ENCODE data around the gene ZNF175. TPM values are rescaled to one million over a fixed set of nuclear protein-coding genes. Genes with fewer than 3 reads are reported as not detected.

The ZNF175 gene
- polyA plus RNA-seq, 1 donor (not counting 4 experiments of a cell fraction or from before 2014, with no cell fraction given) = 3.8 TPM

- Histone ChIP-seq H3K36me3 (ENCODE audit: control insufficient read depth in 2 of 2, extremely low read depth in 1 of 2, insufficient read depth in 2 of 2, low read length in 2 of 2) (peaks cover 2 to 15% of the 10 kb centered on the region in 2 experiments), H3K79me2 (ENCODE audit: control insufficient read depth, insufficient read depth, low read length) (peaks cover 13% of the 10 kb centered on the region), H3K27me3 (ENCODE audit: control insufficient read depth, extremely low read depth, insufficient read depth, low read length) (no peaks in the 10 kb centered on the region), H3K4me2 (ENCODE audit: control insufficient read depth, extremely low read depth, insufficient read depth, low read depth, low read length) (no peak overlapping the region), H3K4me3 (ENCODE audit: control insufficient read depth in 2 of 3, extremely low read depth in 1 of 3, insufficient read depth in 2 of 3, low read depth in 1 of 3, low read length in 3 of 3) (no peak overlapping the region), H3K4me1 (ENCODE audit: control insufficient read depth, extremely low read depth, insufficient read depth, low read length) (peaks cover 6% of the 10 kb centered on the region), H4K20me1 (ENCODE audit: control insufficient read depth, extremely low read depth, insufficient read depth, low read length) (no peaks in the 10 kb centered on the region), H2AFZ (ENCODE audit: control insufficient read depth, low read length) (no peak overlapping the region), H3K9ac (ENCODE audit: control insufficient read depth, extremely low read depth, insufficient read depth, low read length) (no peak overlapping the region), H3K9me1 (ENCODE audit: control insufficient read depth, extremely low read depth, insufficient read depth, low read length) (no peaks in the 10 kb centered on the region), H3K27ac (ENCODE audit: control insufficient read depth, insufficient read depth, low read length) (no peak overlapping the region), H3K9me3 (ENCODE audit: control insufficient read depth, low read depth, low read length) (no peaks in the 10 kb centered on the region)
- TF ChIP-seq EZH2 (IDR thresholded peaks at IDR 0.05; ENCODE audit: low read length) (no peak), CTCF (optimal IDR thresholded peaks at IDR 0.05 in 1 of 3, IDR thresholded peaks at IDR 0.05 in 1 of 3, conservative IDR thresholded peaks at IDR 0.05 in 1 of 3; ENCODE audit: extremely low read depth in 1 of 3, insufficient read depth in 2 of 3, low read length in 3 of 3) (no peak)
- DNase-seq (ENCODE audit: low read depth, low spot score) (no peak), FAIRE-seq (no peak)
- dilution Hi-C loops (cut with MboI; ENCODE audit: extremely low pct_ligation_motif_present, low sequenced_read_pairs) = no loop called here
Observed at GRCh38 chr19:51576850-51577249, 5.8 kb downstream of the ZNF175 start.

- no peaks in the 10 kb centered on the region for H3K4me1 ChIP-seq (ENCODE audit: control insufficient read depth, extremely low read depth, insufficient read depth, low read length)
- peaks cover 3% of the 10 kb centered on the region for H3K9me3 ChIP-seq (ENCODE audit: control insufficient read depth, low read depth, low read length)
- TF ChIP-seq EZH2 (IDR thresholded peaks at IDR 0.05; ENCODE audit: low read length) (no peak), CTCF (optimal IDR thresholded peaks at IDR 0.05 in 1 of 3, IDR thresholded peaks at IDR 0.05 in 1 of 3, conservative IDR thresholded peaks at IDR 0.05 in 1 of 3; ENCODE audit: extremely low read depth in 1 of 3, insufficient read depth in 2 of 3, low read length in 3 of 3) (no peak)
- H3K9me1 ChIP-seq (ENCODE audit: control insufficient read depth, extremely low read depth, insufficient read depth, low read length) = no peaks in the 10 kb centered on the region
- no peak overlapping the region for H3K27ac ChIP-seq (ENCODE audit: control insufficient read depth, insufficient read depth, low read length)
- H3K36me3 ChIP-seq (ENCODE audit: control insufficient read depth in 2 of 2, extremely low read depth in 1 of 2, insufficient read depth in 2 of 2, low read length in 2 of 2) = peaks cover 13 to 14% of the 10 kb centered on the region in 2 experiments
- dilution Hi-C loops (cut with MboI; ENCODE audit: extremely low pct_ligation_motif_present, low sequenced_read_pairs) = no loop called here
- no peaks in the 10 kb centered on the region for H4K20me1 ChIP-seq (ENCODE audit: control insufficient read depth, extremely low read depth, insufficient read depth, low read length)
- H3K27me3 ChIP-seq (ENCODE audit: control insufficient read depth, extremely low read depth, insufficient read depth, low read length) = no peaks in the 10 kb centered on the region
- H3K79me2 ChIP-seq (ENCODE audit: control insufficient read depth, insufficient read depth, low read length) = no peaks in the 10 kb centered on the region
- FAIRE-seq = no peak
- no peak overlapping the region for H3K4me2 ChIP-seq (ENCODE audit: control insufficient read depth, extremely low read depth, insufficient read depth, low read depth, low read length)
- DNase-seq (ENCODE audit: low read depth, low spot score) = no peak
- H3K9ac ChIP-seq (ENCODE audit: control insufficient read depth, extremely low read depth, insufficient read depth, low read length) = no peak overlapping the region
- H2AFZ ChIP-seq (ENCODE audit: control insufficient read depth, low read length) = no peak overlapping the region
- H3K4me3 ChIP-seq (ENCODE audit: control insufficient read depth in 2 of 3, extremely low read depth in 1 of 3, insufficient read depth in 2 of 3, low read depth in 1 of 3, low read length in 3 of 3) = no peak overlapping the region
Observed at GRCh38 chr19:51586103-51586728, 15.1 kb downstream of the ZNF175 start.
